ENCODE data around the gene GSTM3.

Gene GSTM3

GRCh38 chr1:109740615-109741373 is at the start of gene GSTM3:
Gene GSTM3, minus strand, starts transcription at chr1:109741038. Its CDS starts 751 bp downstream, at chr1:109740287.
- no peak for DNase-seq

GRCh38 chr1:109790329-109790728 is 49.5 kb upstream of the GSTM3 start:
- no peak for DNase-seq

- DNase-seq, result no peak
Measured at GRCh38 chr1:109789551-109790180, 48.8 kb upstream of the GSTM3 start.

- no peak for DNase-seq
Measured at GRCh38 chr1:109788695-109789521, 48.1 kb upstream of the GSTM3 start.

GRCh38 chr1:109787845-109788601 is 47.2 kb upstream of the GSTM3 start:
- no peak for DNase-seq

GRCh38 chr1:109787211-109787844 is 46.5 kb upstream of the GSTM3 start:
- DNase-seq, result no peak

GRCh38 chr1:109786531-109787021 is 45.7 kb upstream of the GSTM3 start:
- no peak for DNase-seq

GRCh38 chr1:109786112-109786480 is 45.3 kb upstream of the GSTM3 start:
- DNase-seq, result no peak

GRCh38 chr1:109785446-109786111 is 44.7 kb upstream of the GSTM3 start:
- no peak for DNase-seq

GRCh38 chr1:109784551-109785252 is 43.9 kb upstream of the GSTM3 start:
- no peak for DNase-seq

GRCh38 chr1:109783436-109783835 is 42.6 kb upstream of the GSTM3 start:
- no peak for DNase-seq

GRCh38 chr1:109782927-109783326 is 42.1 kb upstream of the GSTM3 start:
- no peak for DNase-seq

GRCh38 chr1:109782514-109782913 is 41.7 kb upstream of the GSTM3 start:
- no peak for DNase-seq

GRCh38 chr1:109781806-109782205 is 41.0 kb upstream of the GSTM3 start:
- no peak for DNase-seq

GRCh38 chr1:109780982-109781381 is 40.1 kb upstream of the GSTM3 start:
- DNase-seq, result no peak

- DNase-seq, result no peak
Measured at GRCh38 chr1:109777980-109778625, 37.3 kb upstream of the GSTM3 start.

GRCh38 chr1:109777436-109777835 is 36.6 kb upstream of the GSTM3 start:
- DNase-seq, result no peak

- DNase-seq, result peak; percentile 49 to 62
Measured at GRCh38 chr1:109776911-109777310, 36.1 kb upstream of the GSTM3 start.

GRCh38 chr1:109776206-109776835 is 35.5 kb upstream of the GSTM3 start:
- DNase-seq, result no peak

- no peak for DNase-seq
Measured at GRCh38 chr1:109775398-109775797, 34.6 kb upstream of the GSTM3 start.
